ENCODE measurements around the gene PSAPL1. TPM values are rescaled to one million over a fixed set of nuclear protein-coding genes. Genes with fewer than 3 reads are reported as not detected.

PSAPL1 gene
- total RNA-seq, 1 experiment from 2014 or later, result 0.15 TPM

- no TSS peak for BruUV-seq (replicated peaks)
- DNase-seq, result no peak
- Histone ChIP-seq H2AFZ (no peak overlapping the region), H3K4me3 (no peak overlapping the region), H3K9me2 (ENCODE audit: insufficient read depth) (no peaks in the 10 kb centered on the region), H3K27me3 (ENCODE audit: insufficient read depth, low read depth) (no peaks in the 10 kb centered on the region), H3F3A (ENCODE audit: insufficient read depth, low read depth) (no peaks in the 10 kb centered on the region), H3K79me2 (ENCODE audit: low read depth) (no peaks in the 10 kb centered on the region), H4K20me1 (ENCODE audit: insufficient read depth) (no peaks in the 10 kb centered on the region), H3K27ac (no peak overlapping the region), H3K9me3 (ENCODE audit: insufficient read depth, low read depth) (no peaks in the 10 kb centered on the region), H3K4me1 (replicated peaks; ENCODE audit: insufficient read depth) (no peaks in the 10 kb centered on the region), H3K4me2 (no peak overlapping the region), H3K36me3 (ENCODE audit: low read depth) (no peaks in the 10 kb centered on the region)
- ChIA-PET POLR2A (ENCODE audit: unreplicated experiment) (no interaction called here), CTCF (no interaction called here)
- TF ChIP-seq CTCF (conservative IDR thresholded peaks at IDR 0.05) (no peak), EZH2 (IDR thresholded peaks at IDR 0.05; ENCODE audit: low read depth) (no peak)
- intact Hi-C loops (cut with micrococcal nuclease; ENCODE audit: unreplicated experiment), result no loop called here
Observed at GRCh38 chr4:7478665-7479064, 43.9 kb upstream of the PSAPL1 start.

GRCh38 chr4:7477695-7478094 lies 43.0 kb upstream of the PSAPL1 start:
- Histone ChIP-seq H3K4me3 (no peak overlapping the region), H3K9me3 (ENCODE audit: insufficient read depth, low read depth) (no peaks in the 10 kb centered on the region), H3F3A (ENCODE audit: insufficient read depth, low read depth) (no peaks in the 10 kb centered on the region), H3K79me2 (ENCODE audit: low read depth) (no peaks in the 10 kb centered on the region), H2AFZ (no peak overlapping the region), H3K36me3 (ENCODE audit: low read depth) (no peaks in the 10 kb centered on the region), H3K4me2 (no peak overlapping the region), H3K9me2 (ENCODE audit: insufficient read depth) (no peaks in the 10 kb centered on the region), H3K4me1 (replicated peaks; ENCODE audit: insufficient read depth) (no peaks in the 10 kb centered on the region), H3K27me3 (ENCODE audit: insufficient read depth, low read depth) (no peaks in the 10 kb centered on the region), H4K20me1 (ENCODE audit: insufficient read depth) (no peaks in the 10 kb centered on the region), H3K27ac (no peak overlapping the region)
- CTCF ChIA-PET, result no interaction called here
- intact Hi-C loops (cut with micrococcal nuclease; ENCODE audit: unreplicated experiment), result no loop called here
- POLR2A ChIA-PET (ENCODE audit: unreplicated experiment), result no interaction called here
- no peak for TF ChIP-seq CTCF (conservative IDR thresholded peaks at IDR 0.05)
- TF ChIP-seq EZH2 (IDR thresholded peaks at IDR 0.05; ENCODE audit: low read depth), result no peak
- no peak for DNase-seq
- no TSS peak for BruUV-seq (replicated peaks)

GRCh38 chr4:7476820-7477219 lies 42.1 kb upstream of the PSAPL1 start:
- CTCF ChIA-PET, result no interaction called here
- H3K27me3 ChIP-seq (ENCODE audit: insufficient read depth, low read depth), result no peaks in the 10 kb centered on the region
- POLR2A ChIA-PET (ENCODE audit: unreplicated experiment), result no interaction called here
- no peak overlapping the region for H3K27ac ChIP-seq
- no peak for DNase-seq
- no peak overlapping the region for H3K4me2 ChIP-seq
- no TSS peak for BruUV-seq (replicated peaks)
- H3K4me1 ChIP-seq (replicated peaks; ENCODE audit: insufficient read depth), result no peaks in the 10 kb centered on the region
- H4K20me1 ChIP-seq (ENCODE audit: insufficient read depth), result no peaks in the 10 kb centered on the region
- intact Hi-C loops (cut with micrococcal nuclease; ENCODE audit: unreplicated experiment), result no loop called here
- H3K79me2 ChIP-seq (ENCODE audit: low read depth), result no peaks in the 10 kb centered on the region
- H3F3A ChIP-seq (ENCODE audit: insufficient read depth, low read depth), result no peaks in the 10 kb centered on the region
- no peak overlapping the region for H2AFZ ChIP-seq
- no peak overlapping the region for H3K4me3 ChIP-seq
- H3K9me3 ChIP-seq (ENCODE audit: insufficient read depth, low read depth), result no peaks in the 10 kb centered on the region
- no peaks in the 10 kb centered on the region for H3K9me2 ChIP-seq (ENCODE audit: insufficient read depth)
- TF ChIP-seq EZH2 (IDR thresholded peaks at IDR 0.05; ENCODE audit: low read depth), result no peak
- H3K36me3 ChIP-seq (ENCODE audit: low read depth), result no peaks in the 10 kb centered on the region

GRCh38 chr4:7475207-7475606 lies 40.5 kb upstream of the PSAPL1 start:
- H3K4me2 ChIP-seq, result no peak overlapping the region
- no peaks in the 10 kb centered on the region for H3K9me2 ChIP-seq (ENCODE audit: insufficient read depth)
- H4K20me1 ChIP-seq (ENCODE audit: insufficient read depth), result no peaks in the 10 kb centered on the region
- H3K36me3 ChIP-seq (ENCODE audit: low read depth), result no peaks in the 10 kb centered on the region
- CTCF ChIA-PET, result no interaction called here
- intact Hi-C loops (cut with micrococcal nuclease; ENCODE audit: unreplicated experiment), result no loop called here
- no peak for DNase-seq
- no peaks in the 10 kb centered on the region for H3K4me1 ChIP-seq (replicated peaks; ENCODE audit: insufficient read depth)
- no peak overlapping the region for H3K4me3 ChIP-seq
- POLR2A ChIA-PET (ENCODE audit: unreplicated experiment), result no interaction called here
- no peaks in the 10 kb centered on the region for H3K79me2 ChIP-seq (ENCODE audit: low read depth)
- H3K9me3 ChIP-seq (ENCODE audit: insufficient read depth, low read depth), result no peaks in the 10 kb centered on the region
- no peaks in the 10 kb centered on the region for H3K27me3 ChIP-seq (ENCODE audit: insufficient read depth, low read depth)
- no peak overlapping the region for H2AFZ ChIP-seq
- H3F3A ChIP-seq (ENCODE audit: insufficient read depth, low read depth), result no peaks in the 10 kb centered on the region
- no peak overlapping the region for H3K27ac ChIP-seq
- no TSS peak for BruUV-seq (replicated peaks)
- no peak for TF ChIP-seq EZH2 (IDR thresholded peaks at IDR 0.05; ENCODE audit: low read depth)
- TF ChIP-seq CTCF (conservative IDR thresholded peaks at IDR 0.05), result no peak

All from PC-9 (cell line).